ENCODE results near the gene CLIP2.

DNA sequence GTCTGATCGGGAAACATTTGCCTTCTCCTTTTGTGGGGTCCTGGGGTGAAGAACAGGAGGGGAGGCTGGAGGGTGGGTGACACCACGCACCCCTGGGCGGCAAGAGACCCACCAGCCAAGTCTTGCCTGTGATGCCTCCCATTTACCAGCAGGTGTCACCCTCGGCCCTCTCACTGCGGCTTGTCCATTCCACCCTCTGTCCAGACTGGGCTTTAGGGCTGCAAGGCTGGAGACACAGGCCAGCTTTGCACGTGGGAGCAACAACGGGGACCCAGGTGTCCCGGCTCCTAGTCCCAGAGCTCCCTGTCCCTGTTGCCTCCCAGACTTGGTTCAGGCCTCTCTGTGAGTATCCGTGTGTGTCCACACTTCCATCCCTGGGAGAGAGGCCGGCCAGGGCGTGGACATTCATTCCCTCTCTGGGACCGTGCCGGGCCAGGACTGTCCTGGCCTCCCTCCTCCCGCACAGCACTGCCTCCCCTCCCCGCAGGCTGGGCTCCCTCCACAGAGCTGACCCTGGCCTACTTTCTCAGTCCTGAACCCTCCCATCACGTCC lies 128.3 kb downstream of the CLIP2 start:
- TF ChIP-seq, protein P1, sequence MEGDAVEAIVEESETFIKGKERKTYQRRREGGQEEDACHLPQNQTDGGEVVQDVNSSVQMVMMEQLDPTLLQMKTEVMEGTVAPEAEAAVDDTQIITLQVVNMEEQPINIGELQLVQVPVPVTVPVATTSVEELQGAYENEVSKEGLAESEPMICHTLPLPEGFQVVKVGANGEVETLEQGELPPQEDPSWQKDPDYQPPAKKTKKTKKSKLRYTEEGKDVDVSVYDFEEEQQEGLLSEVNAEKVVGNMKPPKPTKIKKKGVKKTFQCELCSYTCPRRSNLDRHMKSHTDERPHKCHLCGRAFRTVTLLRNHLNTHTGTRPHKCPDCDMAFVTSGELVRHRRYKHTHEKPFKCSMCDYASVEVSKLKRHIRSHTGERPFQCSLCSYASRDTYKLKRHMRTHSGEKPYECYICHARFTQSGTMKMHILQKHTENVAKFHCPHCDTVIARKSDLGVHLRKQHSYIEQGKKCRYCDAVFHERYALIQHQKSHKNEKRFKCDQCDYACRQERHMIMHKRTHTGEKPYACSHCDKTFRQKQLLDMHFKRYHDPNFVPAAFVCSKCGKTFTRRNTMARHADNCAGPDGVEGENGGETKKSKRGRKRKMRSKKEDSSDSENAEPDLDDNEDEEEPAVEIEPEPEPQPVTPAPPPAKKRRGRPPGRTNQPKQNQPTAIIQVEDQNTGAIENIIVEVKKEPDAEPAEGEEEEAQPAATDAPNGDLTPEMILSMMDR (IDR thresholded peaks at IDR 0.05; ENCODE audit: borderline replicate concordance, extremely low read depth, low read length, poor library complexity, severe bottlenecking): peak; percentile 97
- no peak for TF ChIP-seq EZH2 (IDR thresholded peaks at IDR 0.05; ENCODE audit: borderline replicate concordance, low read depth, low read length, severe bottlenecking)
